GM10847 (cell line): ENCODE results near the gene TXNDC15.

Experiments used
- POLR2A ChIP-seq: IDR thresholded peaks from 2 replicates; pipeline ENCODE4 v1.6.1; 2011; ENCODE audit not compliant: insufficient read length; ENCODE audit errors: extremely low read depth

The TXNDC15 gene

DNA sequence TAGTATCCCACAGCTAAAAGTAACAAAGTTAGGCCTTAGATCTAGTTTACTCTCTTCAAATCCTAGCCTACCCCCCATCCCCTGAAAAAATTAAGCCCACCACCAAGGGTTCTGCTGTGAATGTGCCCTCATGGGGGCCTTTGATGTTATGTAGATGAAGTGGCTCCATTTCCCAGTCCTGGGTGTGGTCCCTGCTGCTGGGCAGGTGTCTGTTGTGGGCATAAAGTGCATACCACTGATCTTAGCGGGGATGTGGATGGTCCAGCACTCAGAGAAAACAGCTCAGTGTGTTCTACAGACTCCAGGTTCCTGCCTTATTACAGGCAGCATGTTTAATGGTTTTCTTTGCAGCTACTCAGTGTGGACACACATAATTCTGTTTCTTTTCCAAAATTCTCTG is 32.6 kb downstream of the TXNDC15 start:
- no peak for TF ChIP-seq POLR2A

DNA sequence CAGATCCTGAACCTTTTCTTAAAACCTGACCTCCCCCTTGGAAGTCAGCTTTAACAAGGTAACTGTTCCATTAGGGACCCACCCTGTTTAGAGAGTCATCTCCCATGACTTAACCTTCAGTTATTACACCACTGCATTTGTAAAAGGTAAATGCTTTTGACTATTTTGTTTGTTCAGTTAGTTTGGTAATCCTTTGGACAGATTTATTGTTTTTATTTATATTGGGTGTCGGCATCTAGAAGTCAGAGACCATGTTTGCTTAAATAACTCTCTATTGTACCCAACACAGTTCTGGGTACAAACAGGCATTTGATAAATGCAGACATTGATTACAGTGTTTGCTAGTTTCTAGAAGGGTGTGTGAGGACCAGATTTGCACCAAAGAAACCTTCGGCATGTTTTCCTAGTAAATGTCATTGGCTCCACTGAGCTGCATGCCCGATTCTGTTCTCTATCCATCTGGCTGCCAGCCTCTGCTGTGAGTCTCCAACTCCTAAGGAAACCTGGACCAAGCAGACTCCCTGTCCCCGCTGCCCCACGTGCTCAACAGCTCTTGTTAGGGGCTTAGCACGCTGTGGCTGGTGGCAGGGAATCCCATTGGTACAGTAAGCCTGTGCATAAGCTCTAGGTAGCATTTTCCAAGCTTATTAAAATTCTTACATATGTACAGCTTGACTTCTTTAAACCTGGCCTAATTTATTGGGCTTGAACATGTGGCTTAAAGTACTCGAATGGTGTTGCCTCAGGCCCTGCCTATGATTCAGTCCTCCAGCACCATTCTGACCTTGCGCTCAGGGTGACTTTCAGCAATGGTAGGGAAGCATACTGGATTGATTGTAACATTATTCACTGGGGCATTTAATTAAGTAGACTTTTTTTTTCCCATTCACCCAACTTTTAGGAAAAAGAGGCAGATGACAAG is 37.4 kb downstream of the TXNDC15 start:
- no peak for TF ChIP-seq POLR2A

DNA sequence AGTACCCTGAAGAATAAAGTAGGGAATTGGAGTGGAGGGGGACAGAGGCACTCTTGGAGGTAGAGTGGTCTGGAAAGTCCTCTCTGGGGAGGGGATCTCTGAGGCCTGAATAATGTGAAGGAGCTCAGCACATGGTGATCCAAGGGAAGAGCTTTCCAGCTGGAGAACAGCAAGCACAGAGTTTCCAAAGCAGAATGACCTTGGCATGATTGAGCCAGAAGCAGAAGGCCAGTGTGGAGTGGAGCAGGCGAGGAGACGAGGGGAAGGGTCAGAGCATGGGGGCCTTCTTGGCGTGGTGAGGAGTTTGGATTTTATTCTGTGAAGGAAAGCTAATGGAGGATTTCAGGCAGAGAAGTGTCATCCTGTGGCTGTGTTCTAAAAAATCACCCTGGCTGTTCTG is 39.1 kb downstream of the TXNDC15 start:
- TF ChIP-seq POLR2A = no peak

DNA sequence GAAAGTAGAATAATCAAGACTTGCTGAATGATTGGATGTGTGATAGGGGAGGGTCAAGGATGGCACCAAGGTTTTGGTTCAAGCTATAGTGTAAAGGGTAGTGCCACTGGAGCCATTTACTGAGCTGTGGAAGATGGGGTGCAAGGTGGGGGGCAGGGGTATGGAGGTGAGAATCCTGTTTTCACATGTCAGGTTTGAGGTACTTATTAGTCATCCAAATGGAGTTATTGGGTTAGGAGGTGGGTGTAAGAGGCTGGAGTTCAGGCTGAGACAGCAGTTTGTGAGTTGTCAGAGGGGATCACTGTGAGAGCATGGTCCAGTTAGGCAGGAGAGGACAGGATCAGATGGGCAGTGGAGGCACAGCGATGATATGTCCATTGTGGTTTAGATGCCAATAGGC is 39.6 kb downstream of the TXNDC15 start:
- TF ChIP-seq POLR2A = no peak

DNA sequence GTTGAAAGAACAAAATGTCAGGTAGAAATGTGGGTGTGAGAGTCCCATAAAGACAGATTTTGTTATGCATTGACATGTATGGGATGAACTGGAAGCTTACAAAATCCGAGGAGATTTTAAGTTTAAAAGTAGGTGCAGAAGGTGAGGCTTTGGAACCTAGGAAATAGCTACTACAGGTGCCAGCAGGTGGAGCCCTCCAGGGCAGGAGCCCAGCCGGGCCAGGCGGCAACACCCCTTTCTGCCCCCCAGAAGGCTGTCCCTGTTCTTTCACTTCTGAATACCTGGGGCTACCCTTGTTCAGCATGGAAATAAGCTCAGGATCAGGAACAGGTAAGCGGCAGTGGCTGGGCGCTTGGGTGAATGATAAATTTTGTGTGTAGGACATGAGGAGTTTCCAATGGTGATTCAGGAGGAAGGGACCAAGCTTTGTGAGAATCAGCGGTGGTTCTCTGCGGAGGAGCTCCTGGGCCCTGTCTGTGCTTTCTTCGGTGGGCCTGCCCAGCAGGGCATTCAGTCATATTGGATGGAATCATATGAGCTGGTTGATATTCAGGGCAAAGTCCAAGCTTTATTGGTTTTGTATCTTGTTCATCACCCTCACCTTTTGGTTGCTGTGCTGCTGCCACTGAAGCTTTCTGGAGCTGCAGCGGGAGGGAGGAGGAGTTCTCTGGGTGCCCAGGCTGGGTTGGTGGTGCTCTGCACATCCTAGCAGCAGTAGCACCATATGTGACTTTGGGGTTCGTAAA is 43.1 kb downstream of the TXNDC15 start:
- TF ChIP-seq POLR2A = no peak

DNA sequence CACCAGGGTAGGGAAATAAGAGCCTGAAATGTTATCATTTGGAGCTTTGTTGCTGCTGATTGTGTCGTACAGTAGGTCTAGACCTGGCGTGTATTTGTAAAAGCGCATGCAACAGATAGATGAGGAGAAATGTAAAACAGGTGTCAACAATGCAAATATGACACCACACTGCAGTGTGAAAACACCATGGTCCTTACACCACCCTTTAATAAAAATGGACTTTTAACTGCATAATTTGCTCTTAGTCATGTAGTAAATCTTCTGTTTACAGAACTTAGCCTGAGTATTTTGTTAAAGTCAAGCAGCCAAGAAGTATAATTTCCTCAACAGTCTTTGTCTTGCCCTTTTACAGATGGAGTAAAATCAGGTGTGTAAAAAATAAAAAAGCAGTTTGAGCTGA is 44.7 kb downstream of the TXNDC15 start:
- TF ChIP-seq POLR2A = no peak

DNA sequence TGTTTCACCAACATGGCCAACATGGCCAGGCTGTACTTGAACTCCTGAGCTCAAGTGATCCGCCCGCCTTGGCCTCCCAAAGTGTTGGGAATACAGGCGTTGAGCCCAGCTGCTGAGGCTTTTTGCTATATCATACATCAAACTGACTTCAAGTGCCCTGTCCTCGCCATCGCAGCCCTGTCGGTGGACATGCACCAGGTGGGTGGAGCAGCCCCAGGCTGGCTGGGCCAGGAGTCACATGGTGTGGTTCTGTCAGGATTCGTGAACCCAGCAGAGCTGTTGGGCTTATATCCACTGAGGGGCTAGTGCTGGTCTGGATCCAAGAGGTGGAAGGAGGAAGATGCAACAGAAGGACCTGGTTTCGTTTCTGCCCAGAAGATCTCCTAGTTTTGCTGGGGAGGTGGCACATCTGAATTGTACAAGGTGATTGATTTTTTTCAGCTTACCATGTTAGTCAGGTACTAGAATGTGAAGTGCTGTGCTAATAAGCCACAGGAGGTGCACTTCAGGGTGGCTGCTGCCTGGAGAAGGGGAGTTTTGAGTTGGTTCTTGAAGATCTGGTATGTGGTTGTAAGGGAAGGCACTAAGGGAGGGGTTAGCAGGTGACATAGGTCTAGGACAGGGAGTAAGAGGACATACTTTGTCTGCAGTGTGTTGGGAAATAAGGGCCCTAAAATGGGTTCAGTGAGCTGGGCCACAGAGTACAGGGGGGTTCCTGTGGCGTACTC is 46.8 kb downstream of the TXNDC15 start:
- no peak for TF ChIP-seq POLR2A

DNA sequence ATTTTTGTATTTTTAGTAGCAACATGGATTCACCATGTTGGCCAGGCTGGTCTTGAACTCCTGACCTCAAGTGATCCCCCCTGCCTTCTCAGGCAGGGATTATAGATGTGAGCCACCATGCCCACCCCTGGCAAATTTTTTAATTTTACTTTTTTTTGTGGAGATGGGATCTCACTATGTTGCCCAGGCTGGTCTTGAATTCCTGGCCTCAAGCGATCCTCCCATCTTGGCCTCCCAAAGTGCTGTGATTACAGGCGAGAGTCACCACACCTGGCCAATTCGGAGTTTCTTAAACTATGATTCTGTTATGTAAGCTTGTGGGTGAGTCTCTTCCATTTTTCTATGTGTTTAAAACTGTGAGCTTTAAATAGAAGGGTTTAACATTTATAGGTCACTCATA is 58.3 kb downstream of the TXNDC15 start:
- TF ChIP-seq POLR2A = no peak

DNA sequence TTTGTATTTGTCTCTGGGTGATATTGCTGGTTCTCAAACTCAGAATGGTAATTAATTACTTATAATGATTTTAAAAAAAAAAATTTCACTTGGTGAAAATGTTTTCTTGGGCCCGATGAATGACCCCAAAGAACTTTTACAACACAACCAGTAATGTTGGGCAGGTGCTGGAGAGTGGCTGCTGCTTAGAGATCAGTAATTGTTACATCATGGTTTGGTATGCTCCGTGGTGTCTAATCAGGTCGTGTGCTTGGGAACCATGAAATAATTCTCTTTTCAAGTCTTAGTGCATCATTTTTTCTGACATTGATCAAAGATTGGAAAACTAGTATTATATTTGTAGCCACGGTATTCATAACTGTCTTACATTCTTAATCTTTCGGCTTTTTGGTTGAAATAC is 60.0 kb downstream of the TXNDC15 start:
- TF ChIP-seq POLR2A = no peak

DNA sequence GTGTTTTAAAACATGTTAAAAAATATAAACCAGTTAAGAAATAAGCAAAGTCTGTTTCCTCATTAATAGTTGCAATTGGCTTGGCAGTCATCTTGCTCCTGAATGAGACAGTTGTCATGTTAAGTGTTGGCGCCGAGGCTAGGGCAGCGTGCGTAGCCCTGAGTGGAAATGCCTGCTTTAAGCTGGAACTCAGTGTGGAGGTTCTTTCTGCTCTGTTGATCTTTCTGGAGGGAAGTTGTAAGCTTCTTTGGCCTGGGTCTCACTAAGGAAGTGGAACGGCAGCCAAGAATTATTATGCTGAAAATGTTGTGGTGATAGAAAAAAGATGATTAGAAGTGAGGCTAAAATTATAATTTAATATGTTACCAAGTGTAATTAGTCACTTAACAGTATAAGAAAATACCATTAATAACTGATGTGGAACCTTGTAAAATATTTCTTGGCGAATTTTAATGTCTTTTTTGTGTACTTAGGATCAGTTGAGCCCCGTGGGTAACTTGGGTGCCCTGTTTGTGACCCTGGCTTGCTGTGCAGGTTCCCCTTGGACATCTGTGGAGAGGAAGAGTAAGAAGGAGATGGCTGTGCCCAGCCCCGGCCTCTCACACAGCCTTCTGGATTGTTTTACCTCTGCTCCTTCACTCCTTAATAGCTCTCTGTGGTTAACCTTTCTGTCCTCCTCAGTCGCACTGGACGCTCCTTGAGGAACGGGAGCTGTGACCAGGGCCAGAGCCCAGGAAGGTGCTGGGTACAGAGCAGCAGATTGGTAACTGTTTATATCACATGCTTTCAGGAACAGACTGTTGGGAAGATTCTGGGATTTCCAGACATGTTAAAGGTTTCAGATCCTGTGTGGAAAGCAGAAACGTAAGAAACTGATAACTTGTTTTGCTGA is 61.8 kb downstream of the TXNDC15 start:
- no peak for TF ChIP-seq POLR2A

DNA sequence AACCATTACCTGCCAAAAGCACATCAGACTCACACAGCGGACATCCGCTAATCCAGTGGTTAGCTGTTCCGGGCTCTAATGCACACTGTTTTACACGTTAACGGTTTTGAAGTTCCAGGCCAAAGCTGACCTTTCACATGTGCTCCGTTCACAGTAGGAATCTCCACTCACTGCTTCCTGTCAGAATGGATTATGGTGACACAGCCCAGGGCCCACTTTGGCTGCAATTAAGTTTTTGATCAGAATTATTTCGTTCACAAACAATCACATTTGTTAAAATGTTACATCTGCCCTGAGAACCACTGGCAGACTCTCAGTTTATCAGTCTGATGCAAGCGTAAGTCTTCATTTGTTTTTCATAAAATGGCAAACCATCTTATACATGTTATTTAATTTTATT is 63.4 kb downstream of the TXNDC15 start:
- TF ChIP-seq POLR2A = no peak

DNA sequence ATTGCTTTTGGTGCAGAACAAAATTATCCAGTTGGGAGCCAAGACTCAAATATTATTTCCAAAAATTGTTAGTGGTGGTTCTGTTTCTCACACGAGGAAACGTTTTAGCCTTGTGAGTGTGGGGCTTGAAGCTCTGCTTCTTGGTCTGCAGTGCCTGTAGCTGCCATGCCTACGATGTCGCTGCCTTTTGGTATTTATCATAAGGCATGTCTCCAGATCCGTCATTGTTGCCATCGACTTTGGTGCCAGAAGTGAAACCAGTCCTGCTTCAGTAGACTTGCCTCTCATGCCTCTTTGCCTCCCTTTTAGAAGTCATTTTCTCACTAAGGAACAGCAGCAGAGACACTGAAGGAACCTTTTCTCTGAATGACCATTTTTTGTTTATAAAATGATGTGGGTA is 63.9 kb downstream of the TXNDC15 start:
- TF ChIP-seq POLR2A = no peak

DNA sequence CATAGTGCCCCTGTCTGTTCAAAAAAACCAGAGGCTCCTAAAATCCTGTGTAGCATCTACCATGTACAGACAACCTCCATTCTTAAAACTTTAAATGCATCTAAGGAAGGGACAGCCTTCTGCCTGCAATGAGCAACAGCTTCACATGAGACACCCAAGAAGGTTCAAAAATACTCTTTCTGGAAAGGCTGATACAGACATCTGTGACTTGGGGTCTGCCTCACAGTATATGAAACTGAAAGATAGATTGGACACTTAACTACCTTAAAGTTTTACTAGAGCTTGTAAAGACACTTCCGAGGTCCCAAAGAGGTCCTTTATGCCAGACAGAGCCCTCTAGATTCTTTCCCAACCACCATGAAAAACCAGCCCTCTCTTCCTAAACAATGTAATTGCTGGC is 65.3 kb downstream of the TXNDC15 start:
- TF ChIP-seq POLR2A = no peak

DNA sequence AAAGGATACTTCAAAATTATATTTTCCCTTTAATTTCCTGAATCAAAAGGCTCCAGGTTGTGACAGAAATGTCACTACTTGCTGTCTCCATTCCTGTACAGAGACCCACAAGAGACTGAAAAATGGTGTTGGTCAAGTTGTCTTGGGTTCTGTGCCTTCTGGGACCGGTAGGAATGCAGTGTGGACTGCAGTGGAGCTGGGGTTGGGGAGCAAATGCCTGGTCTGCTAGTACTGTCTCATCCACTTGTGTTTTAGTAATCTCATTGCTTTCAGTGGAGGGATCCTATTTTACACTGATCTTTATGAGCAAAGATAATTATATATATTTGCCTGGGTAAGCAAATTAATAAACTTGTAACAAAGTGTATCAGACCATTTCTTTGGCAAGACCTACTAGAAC is 69.4 kb downstream of the TXNDC15 start:
- TF ChIP-seq POLR2A = no peak

DNA sequence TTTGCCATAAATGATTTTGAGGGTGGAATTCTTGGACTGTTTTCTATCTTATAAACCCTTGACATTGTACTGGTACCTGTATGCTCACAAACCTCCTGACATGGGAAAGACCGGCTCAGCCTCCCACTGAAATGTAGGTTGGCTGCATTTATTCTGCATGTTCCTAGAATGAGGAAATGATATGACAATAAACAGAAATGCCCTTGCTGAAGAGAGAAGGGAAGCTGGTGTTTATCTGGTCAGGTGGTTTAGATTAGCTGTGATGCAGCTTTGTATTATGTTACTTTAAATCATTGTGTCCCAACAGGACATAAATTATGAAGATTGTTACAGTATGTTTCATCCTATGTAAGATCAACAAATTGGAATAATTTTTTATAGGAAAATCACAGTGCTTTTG is 70.5 kb downstream of the TXNDC15 start:
- TF ChIP-seq POLR2A = no peak
